Liver (tissue), 9 donors: ENCODE measurements around the gene IDE. TPM values are rescaled to one million over a fixed set of nuclear protein-coding genes. Genes with fewer than 3 reads are reported as not detected.

Source experiments
- DNase-seq: peaks from one replicate; pipeline ENCODE4 v3.0.0-alpha.2; 2017; ENCODE audit warnings: low spot score
- H3K27ac ChIP-seq, 2 donors: one replicate each; pipeline ENCODE4 v1.7.0; 2013; ENCODE audit warnings: inconsistent platforms in 2 of 2, low read length in 2 of 2, control low read depth in 1 of 2, low read depth in 1 of 2, mild to moderate bottlenecking in 1 of 2
- H3K27me3 ChIP-seq, 4 donors: one replicate each; pipeline versions ENCODE4 v1.6.1 to v1.7.0; 2013; ENCODE audit warnings: low read length in 3 of 4, inconsistent platforms in 1 of 4, mild to moderate bottlenecking in 1 of 4, moderate library complexity in 1 of 4; ENCODE audit not compliant: control insufficient read depth in 4 of 4, insufficient read depth in 4 of 4
- H3K36me3 ChIP-seq, 4 donors: one replicate each; pipeline versions ENCODE4 v1.6.1 to v1.7.0; 2013; ENCODE audit warnings: low read length in 3 of 4, mild to moderate bottlenecking in 3 of 4, low read depth in 1 of 4, moderate library complexity in 1 of 4; ENCODE audit not compliant: control insufficient read depth in 4 of 4, insufficient read depth in 3 of 4
- H3K4me1 ChIP-seq, 4 donors: one replicate each; pipeline versions ENCODE4 v1.6.1 to v1.7.0; 2013; ENCODE audit warnings: low read length in 3 of 4, mild to moderate bottlenecking in 3 of 4, moderate library complexity in 1 of 4; ENCODE audit not compliant: control insufficient read depth in 4 of 4, insufficient read depth in 4 of 4
- H3K4me3 ChIP-seq, 3 donors: one replicate each; pipeline versions ENCODE4 v1.6.1 to v1.7.0; 2013; ENCODE audit warnings: low read length in 3 of 3, control low read depth in 1 of 3, low read depth in 1 of 3, mild to moderate bottlenecking in 1 of 3
- H3K9ac ChIP-seq, 2 donors: one replicate each; pipeline ENCODE4 v1.7.0; 2013; ENCODE audit warnings: low read length in 2 of 2, mild to moderate bottlenecking in 2 of 2, moderate library complexity in 2 of 2, control low read depth in 1 of 2, low read depth in 1 of 2
- H3K9me3 ChIP-seq, 4 donors: one replicate each; pipeline versions ENCODE4 v1.6.1 to v1.7.0; 2013; ENCODE audit warnings: low read length in 3 of 4; ENCODE audit not compliant: control insufficient read depth in 4 of 4
- ATF3 ChIP-seq: IDR thresholded peaks from 2 replicates; pipeline ENCODE4 v1.6.1; 2016; ENCODE audit warnings: antibody characterized with exemption
- CTCF ChIP-seq: fragments of 150-350 bp; IDR thresholded peaks from 2 replicates; pipeline ENCODE4 v1.5.1; 2017; ENCODE audit warnings: improper control_type of control experiment, low read depth, low read length; ENCODE audit not compliant: missing input control
- EGR1 ChIP-seq, 2 donors: IDR thresholded peaks; 2 replicates each; pipeline ENCODE4 v1.6.1; 2016 to 2018; ENCODE audit warnings: antibody characterized with exemption in 2 of 2, low read depth in 2 of 2
- FOXA1 ChIP-seq: IDR thresholded peaks from 2 replicates; pipeline ENCODE4 v1.6.1; 2016; ENCODE audit warnings: antibody characterized with exemption
- FOXA2 ChIP-seq: IDR thresholded peaks from 2 replicates; pipeline ENCODE4 v1.6.1; 2016; ENCODE audit warnings: antibody characterized with exemption
- GABPA ChIP-seq, 2 donors: IDR thresholded peaks in 1 of 2; conservative IDR thresholded peaks in 1 of 2; 2 replicates each; pipeline ENCODE4 v1.6.1; 2016; ENCODE audit warnings: antibody characterized with exemption in 2 of 2, mild to moderate bottlenecking in 1 of 2, moderate library complexity in 1 of 2
- HNF4A ChIP-seq, 2 donors: conservative IDR thresholded peaks; 2 replicates each; pipeline ENCODE4 v1.6.1; 2016; ENCODE audit warnings: antibody characterized with exemption in 2 of 2, mild to moderate bottlenecking in 2 of 2
- HNF4G ChIP-seq: IDR thresholded peaks from 2 replicates; pipeline ENCODE4 v1.6.1; 2016; ENCODE audit warnings: antibody characterized with exemption
- JUND ChIP-seq, 2 donors: IDR thresholded peaks; 2 replicates each; pipeline ENCODE4 v1.6.1; 2016; ENCODE audit warnings: antibody characterized with exemption in 2 of 2
- MAX ChIP-seq: IDR thresholded peaks from 2 replicates; pipeline ENCODE4 v1.6.1; 2016; ENCODE audit warnings: antibody characterized with exemption
- NR2F2 ChIP-seq: IDR thresholded peaks from 2 replicates; pipeline ENCODE4 v1.6.1; 2016; ENCODE audit warnings: antibody characterized with exemption
- RAD21 ChIP-seq, 2 donors: IDR thresholded peaks; 2 replicates each; pipeline ENCODE4 v1.6.1; 2016; ENCODE audit warnings: antibody characterized with exemption in 2 of 2, mild to moderate bottlenecking in 2 of 2
- REST ChIP-seq: IDR thresholded peaks from 2 replicates; pipeline ENCODE4 v1.6.1; 2016; ENCODE audit warnings: antibody characterized with exemption, mild to moderate bottlenecking
- RXRA ChIP-seq, 2 donors: IDR thresholded peaks; 2 replicates each; pipeline ENCODE4 v1.6.1; 2017 to 2018; ENCODE audit warnings: antibody characterized with exemption in 2 of 2, mild to moderate bottlenecking in 1 of 2
- SP1 ChIP-seq: IDR thresholded peaks from 2 replicates; pipeline ENCODE4 v1.6.1; 2018; ENCODE audit warnings: antibody characterized with exemption, mild to moderate bottlenecking
- TAF1 ChIP-seq: conservative IDR thresholded peaks from 2 replicates; pipeline ENCODE4 v1.6.1; 2016; ENCODE audit warnings: antibody characterized with exemption, mild to moderate bottlenecking
- YY1 ChIP-seq: IDR thresholded peaks from 2 replicates; pipeline ENCODE4 v1.6.1; 2016; ENCODE audit warnings: antibody characterized with exemption, mild to moderate bottlenecking
- ZBTB33 ChIP-seq: IDR thresholded peaks from 2 replicates; pipeline ENCODE4 v1.6.1; 2016; ENCODE audit warnings: antibody characterized with exemption
- whole genome bisulfite sequencing: extraction: QIAGEN DNeasy Blood & Tissue Kit; methylation state at CpG from one replicate; pipeline ENCODE4 v1.1.7; 2013; 5-methylcytosine and 5-hydroxymethylcytosine counted together
- polyA plus RNA-seq, 2 donors: library from polyadenylated mRNA; stranded (reverse) in 1 of 2; unstranded in 1 of 2; fragments of 200-250 nt in 1 of 2; fragments of >200 nt in 1 of 2; fragmentation: Nextera tagmentation in 1 of 2; extraction: Ambion mirVana in 1 of 2; gene quantifications; one replicate each; pipeline versions ENCODE4 v1.2.1 to v1.2.3, GENCODE V29; 2013 to 2015
- total RNA-seq, 2 donors: library from RNA; depleted of rRNA; stranded (reverse); fragments of >200 nt; gene quantifications; one replicate each; pipeline ENCODE4 v1.2.3, GENCODE V29; 2014
- donor health status: healthy.
- donor health status: healthy.
- donor health status: healthy.
- donor health status: healthy.
- donor health status: healthy.

IDE gene
- total and polyA plus RNA-seq, 4 donors: 9.4 to 31.3 (median 15.3) TPM

GRCh38 chr10:92420546-92421275 is 153.2 kb downstream of the IDE start:
- H3K27ac ChIP-seq: no peak overlapping the region
- peak overlapping the region in 2 of 3 donors; percentile 23 to 50 for H3K4me3 ChIP-seq
- WGBS: 15% methylated on average over 46 of the region's 46 CpGs
- H3K27me3 ChIP-seq: peaks cover 0 to 5% (median 1%) of the 10 kb centered on the region in 4 donors
- no peak overlapping the region for H3K9ac ChIP-seq
- TF ChIP-seq HNF4A (conservative IDR thresholded peaks at IDR 0.05) (no peak), CTCF (no peak), FOXA1 (no peak)
- DNase-seq: no peak
- H3K9me3 ChIP-seq: peaks cover 0 to 3% (median 0%) of the 10 kb centered on the region in 4 donors
- H3K4me1 ChIP-seq: peaks cover 2 to 6% (median 4%) of the 10 kb centered on the region in 4 donors
- no peaks in the 10 kb centered on the region for H3K36me3 ChIP-seq

GRCh38 chr10:92419740-92420545 is 153.9 kb downstream of the IDE start:
- peak; percentile 38 for DNase-seq
- 40% methylated on average over 34 of the region's 34 CpGs for WGBS
- Histone ChIP-seq H3K4me3 (peak overlapping the region in 1 of 3 donors; percentile 50), H3K27ac (no peak overlapping the region), H3K9me3 (peaks cover 0 to 3% (median 0%) of the 10 kb centered on the region in 4 donors), H3K4me1 (peaks cover 2 to 6% (median 4%) of the 10 kb centered on the region in 4 donors), H3K27me3 (peaks cover 0 to 5% (median 1%) of the 10 kb centered on the region in 4 donors), H3K9ac (no peak overlapping the region), H3K36me3 (no peaks in the 10 kb centered on the region)
- no peak for TF ChIP-seq JUND (IDR thresholded peaks at IDR 0.05)
- TF ChIP-seq NR2F2: no peak
- no peak for TF ChIP-seq HNF4G
- no peak for TF ChIP-seq MAX
- no peak for TF ChIP-seq ATF3
- no peak for TF ChIP-seq TAF1
- no peak for TF ChIP-seq HNF4A (conservative IDR thresholded peaks at IDR 0.05)
- no peak for TF ChIP-seq REST
- peak in 1 of 2 donors; percentile 41 for TF ChIP-seq RXRA (IDR thresholded peaks at IDR 0.05)
- peak; percentile 7 to 59 for TF ChIP-seq RAD21 (IDR thresholded peaks at IDR 0.05)
- no peak for TF ChIP-seq ZBTB33
- TF ChIP-seq SP1: no peak
- no peak for TF ChIP-seq GABPA (IDR thresholded peaks at IDR 0.05 in 1 of 2, conservative IDR thresholded peaks at IDR 0.05 in 1 of 2)
- peak; percentile 28 for TF ChIP-seq CTCF
- no peak for TF ChIP-seq EGR1 (IDR thresholded peaks at IDR 0.05; ENCODE audit: low read depth in 2 of 2)
- TF ChIP-seq YY1: no peak
- TF ChIP-seq FOXA2: no peak
- TF ChIP-seq FOXA1: no peak
